Measurements from ENCODE around the gene RAG2. TPM values are rescaled to one million over a fixed set of nuclear protein-coding genes. Genes with fewer than 3 reads are reported as not detected.

The RAG2 gene
- total and polyA plus RNA-seq, 2 donors (not counting 1 experiment from before 2014, with no cell fraction given), result not detected

DNA sequence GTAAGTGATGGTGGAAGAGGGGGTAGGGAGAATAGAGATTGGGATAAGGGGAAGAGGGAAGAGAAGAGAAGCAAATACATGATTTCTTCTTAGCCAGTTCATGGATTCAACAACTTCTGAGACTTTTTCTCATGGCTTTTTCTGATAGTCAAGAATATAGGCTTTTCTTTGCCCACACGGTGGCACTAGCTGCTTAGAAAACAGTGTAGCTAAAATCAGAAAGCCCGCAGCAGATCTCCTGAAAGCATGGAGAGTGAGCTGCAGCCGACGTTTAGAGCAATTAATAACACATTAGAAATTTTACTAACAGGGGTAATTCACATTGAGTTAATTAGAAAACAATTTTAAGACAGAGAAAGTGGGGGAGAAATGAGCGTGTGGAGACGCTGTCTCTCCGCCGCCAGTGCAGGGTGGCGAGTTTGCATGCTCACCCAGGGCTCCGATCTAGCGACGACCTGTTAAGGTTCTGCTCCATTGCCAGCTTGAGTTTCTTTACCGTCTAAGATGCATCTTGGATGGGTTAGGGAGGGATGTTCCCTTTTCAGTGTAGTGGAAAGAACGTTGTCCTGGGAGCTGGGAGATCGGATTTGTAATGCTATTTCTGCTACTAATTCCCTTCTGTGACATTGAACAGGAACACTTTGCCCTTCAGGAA, 33.5 kb downstream of the RAG2 start:
- H3K4me2 ChIP-seq (replicated peaks; ENCODE audit: low read depth, low read length, poor library complexity, severe bottlenecking), result peak overlapping the region; percentile 69
- peaks cover 48% of the 10 kb centered on the region for H3K27me3 Mint-ChIP-seq
- peak overlapping the region in 1 of 5 experiments; percentile 39 for H3K4me3 ChIP-seq (ENCODE audit: control extremely low read depth in 1 of 5, extremely low read depth in 1 of 5, insufficient read depth in 1 of 5, low read depth in 2 of 5, low read length in 4 of 5)

More for the DNA sequence above, 33.5 kb downstream of the RAG2 start:
- Histone ChIP-seq H3K36me3 (replicated peaks in 1 of 2; ENCODE audit: control extremely low read depth in 1 of 2, control insufficient read depth in 1 of 2, extremely low read depth in 1 of 2, insufficient read depth in 2 of 2, low read length in 1 of 2) (no peaks in the 10 kb centered on the region), H4K20me1 (ENCODE audit: control insufficient read depth, insufficient read depth, low read length, poor library complexity, severe bottlenecking) (no peaks in the 10 kb centered on the region), H2AFZ (ENCODE audit: insufficient read depth, low read depth, low read length, poor library complexity, severe bottlenecking) (peak overlapping the region; percentile 54), H3K79me2 (ENCODE audit: control insufficient read depth, insufficient read depth, low read length) (no peaks in the 10 kb centered on the region), H3K27me3 (replicated peaks in 1 of 4; ENCODE audit: control extremely low read depth in 1 of 4, control insufficient read depth in 3 of 4, insufficient read depth in 4 of 4, low read length in 3 of 4) (peaks cover 0 to 26% (median 11%) of the 10 kb centered on the region in 4 experiments), H3K4me1 (ENCODE audit: control insufficient read depth in 2 of 2, insufficient read depth in 2 of 2, low read length in 2 of 2) (peaks cover 0 to 5% of the 10 kb centered on the region in 2 donors), H3K27ac (ENCODE audit: low read length in 2 of 2) (no peak overlapping the region), H3K9ac (ENCODE audit: low read length) (peak overlapping the region; percentile 40), H3K9me3 (ENCODE audit: control extremely low read depth in 1 of 3, control insufficient read depth in 2 of 3, insufficient read depth in 1 of 3, low read length in 2 of 3) (no peaks in the 10 kb centered on the region)
- intact Hi-C loops (cut with micrococcal nuclease), result no loop called here
- no peak overlapping the region for H3K27ac Mint-ChIP-seq
- ChIA-PET CTCF (interaction anchor here (0.7 to 4.6 kb wide), 9 partner anchors 9 to 183 kb away, joined by 3 to 29 read pairs (median 4); no protein-coding TSS in a partner anchor), POLR2A (interaction anchor here (0.6 kb wide), 1 partner anchor 56 kb away, joined by 3 read pairs; no protein-coding TSS in a partner anchor)
- H3K4me3 Mint-ChIP-seq, result peak overlapping the region; percentile 66
- WGBS (ENCODE audit: insufficient coverage), result 13% methylated on average over 10 of the region's 15 CpGs
- ATAC-seq (ENCODE audit: low read depth) (no peak), DNase-seq (peak; percentile 50)
- TF ChIP-seq, protein P1, sequence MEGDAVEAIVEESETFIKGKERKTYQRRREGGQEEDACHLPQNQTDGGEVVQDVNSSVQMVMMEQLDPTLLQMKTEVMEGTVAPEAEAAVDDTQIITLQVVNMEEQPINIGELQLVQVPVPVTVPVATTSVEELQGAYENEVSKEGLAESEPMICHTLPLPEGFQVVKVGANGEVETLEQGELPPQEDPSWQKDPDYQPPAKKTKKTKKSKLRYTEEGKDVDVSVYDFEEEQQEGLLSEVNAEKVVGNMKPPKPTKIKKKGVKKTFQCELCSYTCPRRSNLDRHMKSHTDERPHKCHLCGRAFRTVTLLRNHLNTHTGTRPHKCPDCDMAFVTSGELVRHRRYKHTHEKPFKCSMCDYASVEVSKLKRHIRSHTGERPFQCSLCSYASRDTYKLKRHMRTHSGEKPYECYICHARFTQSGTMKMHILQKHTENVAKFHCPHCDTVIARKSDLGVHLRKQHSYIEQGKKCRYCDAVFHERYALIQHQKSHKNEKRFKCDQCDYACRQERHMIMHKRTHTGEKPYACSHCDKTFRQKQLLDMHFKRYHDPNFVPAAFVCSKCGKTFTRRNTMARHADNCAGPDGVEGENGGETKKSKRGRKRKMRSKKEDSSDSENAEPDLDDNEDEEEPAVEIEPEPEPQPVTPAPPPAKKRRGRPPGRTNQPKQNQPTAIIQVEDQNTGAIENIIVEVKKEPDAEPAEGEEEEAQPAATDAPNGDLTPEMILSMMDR (IDR thresholded peaks at IDR 0.05), result peak; percentile 58
- no peak for TF ChIP-seq EZH2 (IDR thresholded peaks at IDR 0.05; ENCODE audit: borderline replicate concordance, insufficient read depth, low read depth, low read length, poor library complexity, severe bottlenecking)
- peaks cover 6% of the 10 kb centered on the region for H3K4me1 Mint-ChIP-seq
- H3K9me3 Mint-ChIP-seq (ENCODE audit: insufficient read depth), result no peaks in the 10 kb centered on the region

Measured in B cell (primary cell).